ENCODE results near the gene ALOX12B.

DNA sequence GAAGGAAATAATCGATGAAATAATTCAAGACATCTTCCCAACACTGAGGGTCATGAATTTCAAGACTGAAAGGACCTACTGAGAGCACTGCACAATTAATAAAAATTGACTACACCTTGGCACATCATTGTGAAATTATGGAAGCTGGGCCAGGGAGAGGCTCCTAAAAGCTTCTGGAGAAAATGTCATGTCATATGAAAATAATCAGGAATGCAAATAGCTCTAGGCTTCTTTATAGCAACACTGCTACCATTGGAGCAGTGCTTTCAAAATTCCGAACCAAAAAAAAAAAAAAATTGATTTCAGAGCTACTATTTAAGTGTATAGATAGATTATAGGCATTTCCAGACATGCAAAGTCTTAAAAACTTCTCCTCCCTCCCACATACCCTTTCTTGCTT is 55.1 kb downstream of the ALOX12B start:
- TF ChIP-seq, protein P1, sequence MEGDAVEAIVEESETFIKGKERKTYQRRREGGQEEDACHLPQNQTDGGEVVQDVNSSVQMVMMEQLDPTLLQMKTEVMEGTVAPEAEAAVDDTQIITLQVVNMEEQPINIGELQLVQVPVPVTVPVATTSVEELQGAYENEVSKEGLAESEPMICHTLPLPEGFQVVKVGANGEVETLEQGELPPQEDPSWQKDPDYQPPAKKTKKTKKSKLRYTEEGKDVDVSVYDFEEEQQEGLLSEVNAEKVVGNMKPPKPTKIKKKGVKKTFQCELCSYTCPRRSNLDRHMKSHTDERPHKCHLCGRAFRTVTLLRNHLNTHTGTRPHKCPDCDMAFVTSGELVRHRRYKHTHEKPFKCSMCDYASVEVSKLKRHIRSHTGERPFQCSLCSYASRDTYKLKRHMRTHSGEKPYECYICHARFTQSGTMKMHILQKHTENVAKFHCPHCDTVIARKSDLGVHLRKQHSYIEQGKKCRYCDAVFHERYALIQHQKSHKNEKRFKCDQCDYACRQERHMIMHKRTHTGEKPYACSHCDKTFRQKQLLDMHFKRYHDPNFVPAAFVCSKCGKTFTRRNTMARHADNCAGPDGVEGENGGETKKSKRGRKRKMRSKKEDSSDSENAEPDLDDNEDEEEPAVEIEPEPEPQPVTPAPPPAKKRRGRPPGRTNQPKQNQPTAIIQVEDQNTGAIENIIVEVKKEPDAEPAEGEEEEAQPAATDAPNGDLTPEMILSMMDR (conservative IDR thresholded peaks at IDR 0.05; ENCODE audit: low read length), result no peak
- TF ChIP-seq EZH2phosphoT487 (IDR thresholded peaks at IDR 0.05; ENCODE audit: borderline replicate concordance, low read depth, low read length), result no peak
